T-helper 2 cell treated with Interferon-gamma antibody and Interleukin-4, amounts not matched to agents 5 μg/mL and 100 μg/mL, for 36 hours (primary cell): ENCODE data around the gene IL1RL2.
A peak's percentile ranks its signal among the peaks of the same experiment; 100 is the strongest.

Experiments
- DNase-seq: peaks from one replicate; pipeline ENCODE4 v3.0.0; 2021; ENCODE audit warnings: low spot score
- H3K27ac Mint-ChIP-seq: one replicate; pipeline ENCODE4 v1.8.0; 2021; ENCODE audit warnings: mild to moderate bottlenecking, mixed read lengths
- H3K27me3 Mint-ChIP-seq: one replicate; pipeline ENCODE4 v1.8.0; 2021; ENCODE audit warnings: low read depth, mixed read lengths
- H3K36me3 Mint-ChIP-seq: one replicate; pipeline ENCODE4 v1.8.0; 2021; ENCODE audit warnings: low read depth, mixed read lengths
- H3K4me1 Mint-ChIP-seq: one replicate; pipeline ENCODE4 v1.8.0; 2021; ENCODE audit warnings: low read depth, mixed read lengths
- H3K4me3 Mint-ChIP-seq: one replicate; pipeline ENCODE4 v1.8.0; 2022; ENCODE audit warnings: mild to moderate bottlenecking, moderate library complexity, mixed read lengths
- H3K9me3 Mint-ChIP-seq: one replicate; pipeline ENCODE4 v1.8.0; 2021; ENCODE audit warnings: mixed read lengths

The IL1RL2 gene

GRCh38 chr2:102230410-102230909 is 43.6 kb downstream of the IL1RL2 start:
- Mint-ChIP-seq H3K27ac (no peak overlapping the region), H3K9me3 (no peaks in the 10 kb centered on the region), H3K36me3 (no peaks in the 10 kb centered on the region), H3K4me3 (no peak overlapping the region), H3K4me1 (peaks cover 41% of the 10 kb centered on the region), H3K27me3 (no peaks in the 10 kb centered on the region)
- no peak for DNase-seq

GRCh38 chr2:102233132-102233884 is 46.5 kb downstream of the IL1RL2 start:
- Mint-ChIP-seq H3K4me3 (no peak overlapping the region), H3K27ac (no peak overlapping the region), H3K4me1 (peaks cover 23% of the 10 kb centered on the region), H3K9me3 (no peaks in the 10 kb centered on the region), H3K36me3 (no peaks in the 10 kb centered on the region), H3K27me3 (no peaks in the 10 kb centered on the region)
- no peak for DNase-seq

GRCh38 chr2:102235042-102235473 is 48.2 kb downstream of the IL1RL2 start:
- Mint-ChIP-seq H3K4me1 (peaks cover 21% of the 10 kb centered on the region), H3K27ac (no peak overlapping the region)

GRCh38 chr2:102235491-102235890 is 48.7 kb downstream of the IL1RL2 start:
- Mint-ChIP-seq H3K36me3 (no peaks in the 10 kb centered on the region), H3K27ac (no peak overlapping the region), H3K4me1 (peaks cover 23% of the 10 kb centered on the region), H3K4me3 (no peak overlapping the region), H3K27me3 (no peaks in the 10 kb centered on the region), H3K9me3 (no peaks in the 10 kb centered on the region)
- no peak for DNase-seq

More at GRCh38 chr2:102235042-102235473, 48.2 kb downstream of the IL1RL2 start:
- DNase-seq, result no peak
- no peak overlapping the region for H3K4me3 Mint-ChIP-seq
- no peaks in the 10 kb centered on the region for H3K9me3 Mint-ChIP-seq
- no peaks in the 10 kb centered on the region for H3K27me3 Mint-ChIP-seq
- no peaks in the 10 kb centered on the region for H3K36me3 Mint-ChIP-seq

GRCh38 chr2:102236132-102236531 is 49.3 kb downstream of the IL1RL2 start:
- Mint-ChIP-seq H3K9me3 (no peaks in the 10 kb centered on the region), H3K27me3 (no peaks in the 10 kb centered on the region), H3K4me1 (peaks cover 29% of the 10 kb centered on the region), H3K36me3 (no peaks in the 10 kb centered on the region), H3K27ac (no peak overlapping the region), H3K4me3 (no peak overlapping the region)
- DNase-seq, result no peak

GRCh38 chr2:102237176-102237575 is 50.4 kb downstream of the IL1RL2 start:
- Mint-ChIP-seq H3K36me3 (no peaks in the 10 kb centered on the region), H3K9me3 (no peaks in the 10 kb centered on the region), H3K27ac (no peak overlapping the region), H3K27me3 (no peaks in the 10 kb centered on the region), H3K4me1 (peaks cover 31% of the 10 kb centered on the region), H3K4me3 (no peak overlapping the region)
- no peak for DNase-seq

DNA sequence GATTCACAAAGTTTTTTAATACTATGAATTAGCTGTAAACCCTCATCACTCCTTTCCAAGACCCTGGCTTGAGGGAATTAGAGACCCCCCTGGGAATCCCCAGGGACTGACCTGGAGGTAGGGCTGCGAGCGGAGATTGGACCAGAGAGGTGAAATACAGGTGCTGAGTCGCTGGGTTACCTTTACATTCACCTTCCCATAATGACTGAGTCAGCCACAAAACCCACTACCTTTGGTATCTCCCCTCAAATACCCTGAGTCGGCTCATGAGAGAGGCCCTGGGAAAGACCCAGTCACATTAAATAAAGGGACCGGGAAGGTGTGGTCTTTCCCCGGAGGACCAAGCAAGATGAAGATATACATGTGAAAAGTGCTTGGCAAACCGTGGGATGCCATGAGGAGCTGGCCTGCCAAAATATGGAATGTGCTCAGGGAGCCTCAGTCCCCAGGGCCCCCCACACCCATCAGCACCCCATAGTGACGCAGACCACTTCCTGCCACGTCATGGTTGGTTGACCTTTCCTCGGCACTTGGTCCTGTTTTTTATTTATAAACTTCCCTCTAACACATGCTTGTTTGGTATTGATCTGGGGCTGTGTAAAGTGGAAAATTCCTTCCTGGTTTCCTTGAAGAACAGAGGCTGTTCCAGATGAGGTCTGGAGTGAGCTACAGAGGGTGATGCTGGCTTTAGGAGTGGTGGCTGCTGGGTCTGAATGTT is 51.4 kb downstream of the IL1RL2 start:
- Mint-ChIP-seq H3K27me3 (no peaks in the 10 kb centered on the region), H3K27ac (no peak overlapping the region), H3K9me3 (no peaks in the 10 kb centered on the region), H3K36me3 (no peaks in the 10 kb centered on the region), H3K4me1 (peaks cover 31% of the 10 kb centered on the region), H3K4me3 (no peak overlapping the region)
- no peak for DNase-seq

GRCh38 chr2:102238778-102239177 is 52.0 kb downstream of the IL1RL2 start:
- H3K4me3 Mint-ChIP-seq, result no peak overlapping the region
- no peaks in the 10 kb centered on the region for H3K9me3 Mint-ChIP-seq
- H3K27ac Mint-ChIP-seq, result no peak overlapping the region

DNA sequence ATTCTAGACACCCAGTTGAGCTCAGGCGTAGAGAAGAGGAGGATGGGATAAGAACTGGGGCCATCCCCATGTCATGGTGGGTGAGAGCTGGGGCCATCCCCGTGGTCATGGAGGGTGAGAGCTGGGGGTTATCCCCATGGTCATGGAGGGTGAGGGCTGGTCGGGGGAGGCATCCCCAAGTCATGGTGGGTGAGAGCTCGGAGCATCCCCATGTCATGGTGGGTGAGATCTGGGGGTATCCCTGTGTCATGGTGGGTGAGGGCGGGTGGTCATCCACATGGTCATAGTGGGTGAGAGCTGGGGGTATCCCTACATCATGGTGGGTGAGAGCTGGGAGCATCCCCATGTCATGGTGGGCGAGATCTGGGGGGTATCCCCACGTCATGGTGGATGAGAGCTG is 52.5 kb downstream of the IL1RL2 start:
- H3K4me3 Mint-ChIP-seq, result no peak overlapping the region
- no peaks in the 10 kb centered on the region for H3K36me3 Mint-ChIP-seq
- DNase-seq, result no peak
- H3K27ac Mint-ChIP-seq, result no peak overlapping the region
- no peaks in the 10 kb centered on the region for H3K27me3 Mint-ChIP-seq
- peaks cover 27% of the 10 kb centered on the region for H3K4me1 Mint-ChIP-seq
- no peaks in the 10 kb centered on the region for H3K9me3 Mint-ChIP-seq

More at GRCh38 chr2:102238778-102239177, 52.0 kb downstream of the IL1RL2 start:
- H3K27me3 Mint-ChIP-seq, result no peaks in the 10 kb centered on the region
- peaks cover 30% of the 10 kb centered on the region for H3K4me1 Mint-ChIP-seq
- no peak for DNase-seq
- no peaks in the 10 kb centered on the region for H3K36me3 Mint-ChIP-seq

GRCh38 chr2:102240640-102241370 is 54.0 kb downstream of the IL1RL2 start:
- Mint-ChIP-seq H3K27me3 (no peaks in the 10 kb centered on the region), H3K36me3 (no peaks in the 10 kb centered on the region), H3K27ac (peak overlapping the region; percentile 74), H3K9me3 (no peaks in the 10 kb centered on the region), H3K4me3 (peak overlapping the region; percentile 25), H3K4me1 (peaks cover 19% of the 10 kb centered on the region)
- peak; percentile 87 for DNase-seq

DNA sequence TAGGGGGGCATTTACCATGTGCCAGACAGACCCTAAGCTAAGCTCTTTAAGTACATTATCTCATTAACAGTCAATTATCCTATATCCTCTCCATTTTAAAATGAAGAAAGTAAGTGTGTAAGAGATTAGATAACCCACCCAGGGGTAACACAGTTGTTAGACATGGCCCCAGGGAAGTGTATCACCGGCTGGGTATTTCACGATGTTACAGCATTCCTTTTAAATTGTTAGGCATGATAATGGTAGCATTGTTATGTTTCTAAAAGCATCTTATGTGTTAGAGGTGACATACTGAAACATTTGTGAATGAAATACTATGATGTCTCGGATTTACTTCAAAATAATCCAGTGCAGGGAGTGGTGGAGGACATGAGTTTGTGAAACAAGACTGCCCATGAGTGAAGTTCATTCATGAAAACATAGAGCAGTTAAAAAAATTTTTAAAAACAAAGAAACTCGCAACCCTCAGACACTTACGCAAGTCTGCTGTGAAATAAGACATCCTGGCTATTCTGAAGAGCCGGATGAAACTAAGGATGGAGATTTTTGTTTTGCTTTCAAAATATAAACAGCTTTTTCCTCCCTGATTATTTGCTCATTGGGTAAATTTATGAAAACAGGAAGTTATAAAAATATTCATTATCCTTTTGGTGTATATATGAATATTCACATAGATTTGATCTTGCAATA is 54.9 kb downstream of the IL1RL2 start:
- DNase-seq, result no peak
- Mint-ChIP-seq H3K36me3 (no peaks in the 10 kb centered on the region), H3K27ac (no peak overlapping the region), H3K4me3 (no peak overlapping the region), H3K4me1 (peaks cover 19% of the 10 kb centered on the region), H3K9me3 (no peaks in the 10 kb centered on the region), H3K27me3 (no peaks in the 10 kb centered on the region)

DNA sequence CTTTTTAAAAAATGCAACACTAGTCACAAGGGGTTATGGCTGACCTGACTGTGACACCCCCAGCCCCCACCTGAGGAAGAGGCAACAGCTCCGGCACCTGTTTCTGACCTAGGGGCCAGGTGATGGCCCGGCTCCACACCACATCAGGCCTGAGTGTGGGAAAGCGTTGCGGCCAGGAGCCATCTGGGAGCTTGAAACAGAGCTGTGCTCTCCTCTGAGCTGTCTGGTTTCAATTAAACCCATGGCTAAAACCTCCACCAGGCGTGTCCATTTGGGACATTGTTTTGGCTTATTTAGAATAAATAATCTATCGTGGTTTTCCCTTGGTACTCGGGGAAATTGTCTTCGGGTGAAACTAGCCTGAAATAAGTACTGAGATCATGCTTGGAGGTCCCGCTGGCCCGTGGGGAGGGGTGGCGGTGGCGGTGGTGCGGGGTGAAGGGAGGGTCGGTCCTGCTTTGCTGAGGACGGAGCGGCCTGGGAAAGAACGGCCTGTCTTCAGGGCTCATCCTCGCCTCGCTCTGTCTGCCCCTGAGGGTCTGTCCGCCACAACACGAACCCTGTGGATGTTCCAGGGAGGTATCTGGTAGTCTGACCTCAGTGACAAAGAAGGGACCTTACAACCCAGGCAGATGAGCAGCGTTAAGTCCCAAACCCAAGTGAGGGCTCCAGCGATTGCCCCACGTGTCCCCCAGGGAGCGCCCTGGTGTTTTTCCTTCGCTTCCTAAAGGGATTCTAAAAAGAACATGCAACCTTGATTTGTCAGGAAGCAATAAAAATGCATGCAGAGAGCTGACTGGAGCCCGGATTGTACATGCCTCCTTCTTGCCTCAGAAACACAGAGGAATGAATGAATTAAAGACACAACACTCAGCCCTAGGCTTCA is 58.7 kb downstream of the IL1RL2 start:
- H3K4me1 Mint-ChIP-seq, result peaks cover 9% of the 10 kb centered on the region
- H3K27ac Mint-ChIP-seq, result no peak overlapping the region
- no peaks in the 10 kb centered on the region for H3K9me3 Mint-ChIP-seq
- no peaks in the 10 kb centered on the region for H3K36me3 Mint-ChIP-seq
- DNase-seq, result no peak
- no peak overlapping the region for H3K4me3 Mint-ChIP-seq
- no peaks in the 10 kb centered on the region for H3K27me3 Mint-ChIP-seq
